Ishikawa (cell line): ENCODE measurements around the gene WDR41.

Experiments
- CEBPB ChIP-seq: IDR thresholded peaks from 2 replicates; pipeline ENCODE4 v1.6.1; 2012
- CREB1 ChIP-seq: IDR thresholded peaks from 2 replicates; pipeline ENCODE4 v1.6.1; 2012; ENCODE audit warnings: low read depth
- EGR1 ChIP-seq: IDR thresholded peaks from 2 replicates; pipeline ENCODE4 v1.6.1; 2012
- EP300 ChIP-seq: IDR thresholded peaks from 2 replicates; pipeline ENCODE4 v1.6.1; 2012; ENCODE audit warnings: borderline replicate concordance
- FOXM1 ChIP-seq: IDR thresholded peaks from 2 replicates; pipeline ENCODE4 v1.6.1; 2012; ENCODE audit warnings: low read depth, borderline replicate concordance
- NFIC ChIP-seq: IDR thresholded peaks from 2 replicates; pipeline ENCODE4 v1.6.1; 2012
- RAD21 ChIP-seq: IDR thresholded peaks from 2 replicates; pipeline ENCODE4 v1.6.1; 2012; ENCODE audit warnings: low read depth
- TAF1 ChIP-seq: IDR thresholded peaks from 2 replicates; pipeline ENCODE4 v1.6.1; 2012; ENCODE audit warnings: low read depth, mild to moderate bottlenecking
- TCF12 ChIP-seq: IDR thresholded peaks from 2 replicates; pipeline ENCODE4 v1.6.1; 2012; ENCODE audit warnings: low read depth
- TEAD4 ChIP-seq: IDR thresholded peaks from 2 replicates; pipeline ENCODE4 v1.6.1; 2012
- YY1 ChIP-seq: IDR thresholded peaks from 2 replicates; pipeline ENCODE4 v1.6.1; 2012; ENCODE audit warnings: low read depth
- ZBTB7A ChIP-seq: IDR thresholded peaks from 2 replicates; pipeline ENCODE4 v1.6.1; 2012; ENCODE audit warnings: low read depth
- TF ChIP-seq, protein P1 (sequence below): IDR thresholded peaks from 2 replicates; pipeline ENCODE4 v1.6.1; 2012; ENCODE audit warnings: low read depth, mild to moderate bottlenecking
- TF ChIP-seq, protein P2 (sequence below): IDR thresholded peaks from 2 replicates; pipeline ENCODE4 v1.6.1; 2012
- TF ChIP-seq, protein P3 (sequence below): IDR thresholded peaks from 2 replicates; pipeline ENCODE4 v1.6.1; 2012

The WDR41 gene

DNA sequence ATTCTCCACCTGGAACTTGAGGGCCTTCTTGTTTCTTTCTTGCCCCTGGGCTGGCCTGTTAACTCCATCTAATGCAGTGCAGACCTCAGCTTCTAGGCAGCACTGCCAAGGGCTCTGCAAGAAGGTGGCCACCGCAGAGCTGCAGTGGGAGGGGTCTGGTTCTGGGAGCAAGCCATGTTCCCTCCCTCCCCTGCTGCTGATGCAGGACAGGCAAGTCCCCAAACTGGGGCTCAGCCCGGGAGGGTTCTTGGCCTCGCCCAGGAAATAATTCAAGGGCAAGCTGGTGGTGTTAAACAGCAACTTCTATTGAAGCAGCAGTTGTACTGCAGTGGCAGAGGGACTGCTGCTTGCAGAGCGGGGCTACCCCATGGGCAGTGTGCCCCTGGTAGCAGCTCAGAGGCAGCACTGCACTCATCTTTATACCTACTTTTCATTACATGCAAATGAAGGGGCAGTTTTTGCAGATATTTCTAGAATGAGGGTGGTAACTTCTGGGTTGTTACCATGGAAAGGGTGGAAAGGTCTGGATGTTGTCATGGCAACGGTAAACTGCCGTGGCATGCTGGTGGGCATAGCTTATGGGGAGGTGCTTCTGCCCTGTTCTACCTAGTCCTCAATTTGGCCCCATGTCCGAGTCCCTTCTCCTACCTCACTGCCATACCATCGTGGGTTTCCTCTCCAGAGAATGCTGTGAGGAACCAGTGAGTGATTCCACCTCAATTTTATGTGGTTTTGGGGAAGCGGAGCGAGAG is 82.1 kb downstream of the WDR41 start:
- TF ChIP-seq TEAD4: no peak
- TF ChIP-seq NFIC: no peak
- TF ChIP-seq, protein P1, sequence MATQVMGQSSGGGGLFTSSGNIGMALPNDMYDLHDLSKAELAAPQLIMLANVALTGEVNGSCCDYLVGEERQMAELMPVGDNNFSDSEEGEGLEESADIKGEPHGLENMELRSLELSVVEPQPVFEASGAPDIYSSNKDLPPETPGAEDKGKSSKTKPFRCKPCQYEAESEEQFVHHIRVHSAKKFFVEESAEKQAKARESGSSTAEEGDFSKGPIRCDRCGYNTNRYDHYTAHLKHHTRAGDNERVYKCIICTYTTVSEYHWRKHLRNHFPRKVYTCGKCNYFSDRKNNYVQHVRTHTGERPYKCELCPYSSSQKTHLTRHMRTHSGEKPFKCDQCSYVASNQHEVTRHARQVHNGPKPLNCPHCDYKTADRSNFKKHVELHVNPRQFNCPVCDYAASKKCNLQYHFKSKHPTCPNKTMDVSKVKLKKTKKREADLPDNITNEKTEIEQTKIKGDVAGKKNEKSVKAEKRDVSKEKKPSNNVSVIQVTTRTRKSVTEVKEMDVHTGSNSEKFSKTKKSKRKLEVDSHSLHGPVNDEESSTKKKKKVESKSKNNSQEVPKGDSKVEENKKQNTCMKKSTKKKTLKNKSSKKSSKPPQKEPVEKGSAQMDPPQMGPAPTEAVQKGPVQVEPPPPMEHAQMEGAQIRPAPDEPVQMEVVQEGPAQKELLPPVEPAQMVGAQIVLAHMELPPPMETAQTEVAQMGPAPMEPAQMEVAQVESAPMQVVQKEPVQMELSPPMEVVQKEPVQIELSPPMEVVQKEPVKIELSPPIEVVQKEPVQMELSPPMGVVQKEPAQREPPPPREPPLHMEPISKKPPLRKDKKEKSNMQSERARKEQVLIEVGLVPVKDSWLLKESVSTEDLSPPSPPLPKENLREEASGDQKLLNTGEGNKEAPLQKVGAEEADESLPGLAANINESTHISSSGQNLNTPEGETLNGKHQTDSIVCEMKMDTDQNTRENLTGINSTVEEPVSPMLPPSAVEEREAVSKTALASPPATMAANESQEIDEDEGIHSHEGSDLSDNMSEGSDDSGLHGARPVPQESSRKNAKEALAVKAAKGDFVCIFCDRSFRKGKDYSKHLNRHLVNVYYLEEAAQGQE: no peak
- TF ChIP-seq ZBTB7A: no peak
- TF ChIP-seq EGR1: no peak
- no peak for TF ChIP-seq YY1
- TF ChIP-seq RAD21: no peak
- TF ChIP-seq CEBPB: no peak
- TF ChIP-seq, protein P2, sequence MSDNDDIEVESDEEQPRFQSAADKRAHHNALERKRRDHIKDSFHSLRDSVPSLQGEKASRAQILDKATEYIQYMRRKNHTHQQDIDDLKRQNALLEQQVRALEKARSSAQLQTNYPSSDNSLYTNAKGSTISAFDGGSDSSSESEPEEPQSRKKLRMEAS: no peak

DNA sequence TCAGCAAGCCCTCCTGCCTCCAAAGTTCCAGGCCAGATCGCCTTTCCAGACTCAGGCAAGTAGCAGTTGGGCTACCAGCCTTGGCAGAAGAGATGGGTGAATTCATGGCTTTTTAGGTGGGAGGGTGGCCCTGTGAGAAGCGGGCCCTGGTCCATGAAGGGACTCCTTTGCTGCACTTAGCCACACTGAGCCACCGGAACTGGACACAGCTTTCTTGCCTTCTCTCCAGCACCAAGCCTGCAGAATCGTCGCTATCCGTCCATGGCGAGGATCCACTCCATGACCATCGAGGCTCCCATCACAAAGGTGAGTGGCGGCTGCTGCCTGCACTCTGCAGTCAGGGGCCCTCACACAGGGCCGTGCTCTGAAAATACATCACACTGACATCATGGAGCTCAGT is 85.0 kb downstream of the WDR41 start:
- TF ChIP-seq, protein P3, sequence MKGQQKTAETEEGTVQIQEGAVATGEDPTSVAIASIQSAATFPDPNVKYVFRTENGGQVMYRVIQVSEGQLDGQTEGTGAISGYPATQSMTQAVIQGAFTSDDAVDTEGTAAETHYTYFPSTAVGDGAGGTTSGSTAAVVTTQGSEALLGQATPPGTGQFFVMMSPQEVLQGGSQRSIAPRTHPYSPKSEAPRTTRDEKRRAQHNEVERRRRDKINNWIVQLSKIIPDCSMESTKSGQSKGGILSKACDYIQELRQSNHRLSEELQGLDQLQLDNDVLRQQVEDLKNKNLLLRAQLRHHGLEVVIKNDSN: no peak
- TF ChIP-seq ZBTB7A (no peak), NFIC (no peak), TAF1 (no peak), EP300 (no peak), YY1 (no peak), EGR1 (no peak), CEBPB (no peak), RAD21 (no peak), TEAD4 (no peak), CREB1 (no peak), FOXM1 (no peak), TCF12 (no peak)
- TF ChIP-seq, protein P1: no peak
- TF ChIP-seq, protein P2: no peak

DNA sequence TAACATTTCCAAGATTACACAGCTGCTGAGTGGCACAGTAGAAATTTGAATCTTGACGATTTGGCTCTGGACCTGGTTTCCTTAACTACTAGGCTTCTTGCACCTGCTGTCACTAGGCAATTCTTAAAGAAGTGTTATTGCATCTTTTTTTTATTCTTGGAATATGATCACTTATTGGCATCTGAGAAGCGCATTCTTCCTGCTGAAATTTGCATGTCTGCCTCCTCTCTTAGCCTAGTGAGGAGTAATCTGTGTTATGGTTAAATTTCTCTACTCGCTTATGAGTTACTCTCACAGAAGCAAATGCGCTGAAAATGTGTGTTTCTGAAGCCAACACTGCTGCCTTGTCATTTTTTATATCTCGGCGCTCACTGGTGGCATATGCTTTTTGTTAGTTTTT is 89.3 kb downstream of the WDR41 start:
- TF ChIP-seq, protein P3: no peak
- TF ChIP-seq, protein P2: no peak
- no peak for TF ChIP-seq CEBPB
- TF ChIP-seq NFIC: no peak

DNA sequence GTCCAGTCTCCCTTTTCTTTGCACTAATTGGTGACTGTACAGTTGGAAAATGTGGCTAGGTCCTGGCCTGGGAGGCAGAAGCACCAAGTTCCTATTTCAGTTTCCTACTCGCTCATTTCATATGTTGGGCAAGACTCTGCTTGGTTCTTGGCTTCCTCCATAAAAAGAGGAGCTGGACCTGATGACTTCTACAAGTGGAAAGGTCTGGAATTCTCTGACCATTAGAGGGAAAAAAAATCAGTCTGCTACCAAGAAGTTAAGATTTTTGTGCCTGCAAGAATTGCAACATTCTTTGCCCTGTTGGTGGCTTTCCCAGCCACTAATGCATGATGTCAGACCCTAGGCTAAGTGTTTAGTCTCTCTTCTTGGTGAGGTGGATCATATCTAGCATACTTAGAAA is 91.5 kb downstream of the WDR41 start:
- TF ChIP-seq TCF12 (no peak), NFIC (no peak), CREB1 (no peak), EP300 (no peak), RAD21 (no peak), YY1 (no peak), CEBPB (no peak), ZBTB7A (no peak), FOXM1 (no peak), TEAD4 (no peak), TAF1 (no peak), EGR1 (no peak)
- TF ChIP-seq, protein P3: no peak
- TF ChIP-seq, protein P2: no peak
- TF ChIP-seq, protein P1: no peak
